Endothelial cell (in vitro differentiated cells): ENCODE results near the gene GPR141. TPM values are rescaled to one million over a fixed set of nuclear protein-coding genes. Genes with fewer than 3 reads are reported as not detected.
A peak's percentile ranks its signal among the peaks of the same experiment; 100 is the strongest.

ENCODE experiments used
- DNase-seq: peaks from one replicate; pipeline ENCODE4 v3.0.0; 2021; ENCODE audit warnings: low spot score
- H3K27ac Mint-ChIP-seq: one replicate; pipeline ENCODE4 v1.8.0; 2021; ENCODE audit warnings: mixed read lengths, inconsistent platforms; ENCODE audit not compliant: unreplicated experiment
- H3K27me3 Mint-ChIP-seq: one replicate; pipeline ENCODE4 v1.8.0; 2021; ENCODE audit warnings: mild to moderate bottlenecking, moderate library complexity, mixed read lengths, inconsistent platforms; ENCODE audit not compliant: unreplicated experiment
- H3K36me3 Mint-ChIP-seq: one replicate; pipeline ENCODE4 v1.8.0; 2021; ENCODE audit warnings: mild to moderate bottlenecking, low read depth, mixed read lengths, inconsistent platforms; ENCODE audit not compliant: unreplicated experiment
- H3K4me1 Mint-ChIP-seq: one replicate; pipeline ENCODE4 v1.8.0; 2021; ENCODE audit warnings: mild to moderate bottlenecking, mixed read lengths, inconsistent platforms; ENCODE audit not compliant: unreplicated experiment
- H3K4me3 Mint-ChIP-seq: one replicate; pipeline ENCODE4 v1.8.0; 2021; ENCODE audit warnings: mild to moderate bottlenecking, mixed read lengths, inconsistent platforms; ENCODE audit not compliant: unreplicated experiment
- H3K9me3 Mint-ChIP-seq: one replicate; pipeline ENCODE4 v1.8.0; 2021; ENCODE audit warnings: mixed read lengths, inconsistent platforms; ENCODE audit not compliant: unreplicated experiment
- CTCF ChIP-seq: fragments of 200-600 bp; sonication (generic); IDR thresholded peaks from one replicate; pipeline ENCODE4 v1.5.0; 2021; ENCODE audit warnings: antibody characterized with exemption; ENCODE audit not compliant: unreplicated experiment
- total RNA-seq: library from RNA; stranded (reverse); fragmentation: NEBNext Ultra II Directional; extraction: Animal tissue kit (Norgen Biotek cat#: 25700); gene quantifications from one replicate; pipeline ENCODE4 v1.2.1, GENCODE V29; 2021; ENCODE audit not compliant: unreplicated experiment

GPR141 gene
- total RNA-seq, 1 donor from 2014 or later = not detected

- H3K36me3 Mint-ChIP-seq = no peaks in the 10 kb centered on the region
- DNase-seq = no peak
- peaks cover 6% of the 10 kb centered on the region for H3K4me1 Mint-ChIP-seq
- no peak overlapping the region for H3K27ac Mint-ChIP-seq
- H3K4me3 Mint-ChIP-seq = no peak overlapping the region
- no peak for TF ChIP-seq CTCF
- no peaks in the 10 kb centered on the region for H3K9me3 Mint-ChIP-seq
- H3K27me3 Mint-ChIP-seq = peaks cover 3% of the 10 kb centered on the region
Observed at GRCh38 chr7:37730501-37730900, 46.9 kb downstream of the GPR141 start.

GRCh38 chr7:37732253-37732652 lies 48.7 kb downstream of the GPR141 start:
- DNase-seq = peak; percentile 66
- H3K9me3 Mint-ChIP-seq = no peaks in the 10 kb centered on the region
- no peaks in the 10 kb centered on the region for H3K4me1 Mint-ChIP-seq
- no peak overlapping the region for H3K4me3 Mint-ChIP-seq
- H3K27me3 Mint-ChIP-seq = peaks cover 2% of the 10 kb centered on the region
- H3K36me3 Mint-ChIP-seq = no peaks in the 10 kb centered on the region
- peak; percentile 85 for TF ChIP-seq CTCF
- H3K27ac Mint-ChIP-seq = no peak overlapping the region

- Mint-ChIP-seq H3K4me1 (no peaks in the 10 kb centered on the region), H3K9me3 (no peaks in the 10 kb centered on the region), H3K27ac (no peak overlapping the region), H3K27me3 (peaks cover 2% of the 10 kb centered on the region), H3K4me3 (no peak overlapping the region), H3K36me3 (no peaks in the 10 kb centered on the region)
- TF ChIP-seq CTCF = no peak
- DNase-seq = no peak
Observed at GRCh38 chr7:37732888-37733287, 49.3 kb downstream of the GPR141 start.

GRCh38 chr7:37735196-37735595 lies 51.6 kb downstream of the GPR141 start:
- H3K36me3 Mint-ChIP-seq = no peaks in the 10 kb centered on the region
- DNase-seq = no peak
- H3K4me1 Mint-ChIP-seq = no peaks in the 10 kb centered on the region
- no peak overlapping the region for H3K27ac Mint-ChIP-seq
- TF ChIP-seq CTCF = no peak
- H3K9me3 Mint-ChIP-seq = no peaks in the 10 kb centered on the region
- H3K4me3 Mint-ChIP-seq = no peak overlapping the region
- no peaks in the 10 kb centered on the region for H3K27me3 Mint-ChIP-seq

GRCh38 chr7:37738321-37738720 lies 54.8 kb downstream of the GPR141 start:
- Mint-ChIP-seq H3K36me3 (no peaks in the 10 kb centered on the region), H3K9me3 (no peaks in the 10 kb centered on the region), H3K4me1 (no peaks in the 10 kb centered on the region), H3K27ac (no peak overlapping the region), H3K27me3 (no peaks in the 10 kb centered on the region), H3K4me3 (no peak overlapping the region)
- no peak for TF ChIP-seq CTCF
- no peak for DNase-seq
